Activated T-helper 9 cell treated with anti-CD3 and anti-CD28 coated beads, Interleukin-2, amount 50 U/mL, for 16 hours (primary cell): ENCODE data around the gene TRAPPC10.
A peak's percentile ranks its signal among the peaks of the same experiment; 100 is the strongest.

ENCODE experiments used
- DNase-seq: peaks from one replicate; pipeline ENCODE4 v3.0.0-alpha.2; 2020; ENCODE audit warnings: low read depth

Gene TRAPPC10

GRCh38 chr21:44067011-44067839 is 55.1 kb downstream of the TRAPPC10 start:
- DNase-seq = no peak

- DNase-seq = no peak
These were observed 58.3 kb downstream of the TRAPPC10 start for GRCh38 chr21:44070391-44070790.

- no peak for DNase-seq
These were observed 59.4 kb downstream of the TRAPPC10 start for GRCh38 chr21:44071359-44072104.

DNA sequence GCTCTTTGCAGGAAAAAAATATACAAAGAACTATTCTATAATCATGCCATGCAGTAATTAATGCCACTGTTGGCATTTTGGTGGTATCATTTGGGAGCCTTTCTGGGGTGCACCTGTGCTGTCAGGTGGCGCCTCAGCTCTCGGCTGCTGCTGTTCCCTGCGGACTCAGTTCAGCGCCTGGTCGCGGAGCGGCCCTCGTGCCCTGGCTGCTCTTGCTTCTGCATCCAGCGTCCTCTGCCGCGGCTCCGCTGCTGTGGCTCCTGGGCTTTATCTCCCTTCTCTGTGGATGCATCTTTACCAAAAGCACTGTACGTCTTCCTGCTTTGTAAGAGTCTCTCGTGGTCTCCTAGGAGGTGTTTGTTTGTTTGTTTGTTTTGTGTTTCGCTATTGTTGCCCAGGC is 60.0 kb downstream of the TRAPPC10 start:
- DNase-seq = no peak

GRCh38 chr21:44074315-44074958 is 62.3 kb downstream of the TRAPPC10 start:
- DNase-seq = no peak

- DNase-seq = no peak
These were observed 64.2 kb downstream of the TRAPPC10 start for GRCh38 chr21:44076316-44076715.

GRCh38 chr21:44078411-44078981 is 66.4 kb downstream of the TRAPPC10 start:
- no peak for DNase-seq

DNA sequence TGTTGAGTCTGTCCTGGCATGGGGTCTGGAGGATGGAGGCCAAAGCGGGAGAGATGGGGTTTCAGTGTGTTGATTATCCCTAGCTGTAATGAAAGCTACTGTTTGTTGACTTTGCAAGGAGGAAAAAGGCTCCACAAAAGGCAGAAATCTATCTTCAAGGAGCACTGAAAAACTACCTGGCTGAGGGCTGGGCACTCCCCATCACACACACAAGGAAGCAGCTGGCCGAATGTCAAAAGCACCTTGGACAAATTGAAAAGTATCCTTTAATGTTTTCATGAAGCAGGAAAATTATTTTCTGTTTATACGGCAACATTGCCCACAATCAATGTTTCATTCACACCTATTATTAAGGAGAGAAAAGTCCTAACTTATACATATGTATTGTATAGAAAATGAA is 67.3 kb downstream of the TRAPPC10 start:
- no peak for DNase-seq

GRCh38 chr21:44079846-44080245 is 67.7 kb downstream of the TRAPPC10 start:
- DNase-seq = no peak

DNA sequence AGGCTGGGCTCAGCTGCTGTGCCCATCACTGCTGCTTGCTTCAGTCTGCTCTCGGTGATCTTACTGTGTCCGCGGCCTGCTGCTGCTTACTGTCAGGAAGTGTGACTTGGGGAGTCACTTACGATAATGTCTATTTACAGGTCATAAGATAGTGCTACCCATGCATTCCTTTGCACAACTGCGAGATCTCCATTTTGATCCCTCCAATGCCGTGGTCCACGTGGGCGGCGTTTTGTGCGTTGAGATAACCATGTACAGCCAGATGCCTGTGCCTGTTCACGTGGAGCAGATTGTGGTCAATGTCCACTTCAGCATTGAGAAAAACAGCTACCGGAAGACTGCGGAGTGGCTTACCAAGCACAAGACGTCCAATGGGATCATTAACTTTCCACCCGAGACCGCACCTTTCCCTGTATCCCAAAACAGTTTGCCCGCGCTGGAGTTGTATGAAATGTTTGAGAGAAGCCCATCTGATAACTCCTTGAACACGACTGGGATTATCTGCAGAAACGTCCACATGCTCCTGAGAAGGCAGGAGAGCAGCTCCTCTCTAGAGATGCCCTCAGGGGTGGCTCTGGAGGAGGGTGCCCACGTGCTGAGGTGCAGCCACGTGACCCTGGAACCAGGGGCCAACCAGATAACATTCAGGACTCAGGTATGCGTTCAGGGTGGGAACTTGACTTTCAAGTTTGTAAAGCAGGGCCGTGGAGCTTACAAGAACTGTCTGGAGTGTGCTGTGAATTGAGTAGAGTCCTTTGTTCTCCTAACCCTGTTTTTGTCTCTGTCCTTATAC is 70.7 kb downstream of the TRAPPC10 start:
- no peak for DNase-seq

GRCh38 chr21:44083631-44084291 is 71.7 kb downstream of the TRAPPC10 start:
- DNase-seq = peak; percentile 21

DNA sequence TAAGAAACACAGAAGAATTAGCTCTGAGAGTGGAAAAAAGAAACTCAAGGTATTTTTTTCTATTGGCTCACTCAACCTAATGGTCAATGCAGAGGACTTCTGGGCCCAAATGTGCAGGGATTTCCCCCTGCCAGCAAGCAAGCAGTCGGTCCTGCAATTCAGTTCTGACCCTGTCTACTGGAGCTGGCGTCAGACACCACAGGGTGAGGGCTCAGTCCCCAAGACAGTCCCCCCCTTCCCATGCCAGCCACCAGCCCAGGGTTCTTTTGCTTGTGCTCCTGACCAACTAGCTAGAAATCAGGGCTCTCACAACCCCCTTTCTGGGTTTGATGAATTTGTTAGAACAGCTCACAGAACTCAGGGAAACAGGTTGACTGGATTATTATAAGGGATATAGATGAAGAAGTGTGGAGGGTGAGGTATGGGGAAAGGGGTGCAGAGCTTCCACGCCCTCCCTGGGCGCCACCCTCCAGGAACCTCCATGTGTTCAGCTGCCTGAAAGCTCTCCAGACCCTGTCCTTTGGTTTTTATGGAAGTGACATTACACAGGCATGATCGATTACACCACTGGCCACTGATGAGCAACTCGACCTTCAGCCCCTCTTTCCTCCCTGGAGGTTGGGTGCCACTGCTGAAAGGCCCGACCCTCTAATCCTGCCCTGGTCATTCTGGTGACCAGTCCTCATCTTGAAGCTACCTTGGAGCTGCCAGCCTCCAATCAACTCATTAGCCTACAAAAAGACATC is 72.6 kb downstream of the TRAPPC10 start:
- DNase-seq = no peak

GRCh38 chr21:44085491-44086321 is 73.6 kb downstream of the TRAPPC10 start:
- no peak for DNase-seq

DNA sequence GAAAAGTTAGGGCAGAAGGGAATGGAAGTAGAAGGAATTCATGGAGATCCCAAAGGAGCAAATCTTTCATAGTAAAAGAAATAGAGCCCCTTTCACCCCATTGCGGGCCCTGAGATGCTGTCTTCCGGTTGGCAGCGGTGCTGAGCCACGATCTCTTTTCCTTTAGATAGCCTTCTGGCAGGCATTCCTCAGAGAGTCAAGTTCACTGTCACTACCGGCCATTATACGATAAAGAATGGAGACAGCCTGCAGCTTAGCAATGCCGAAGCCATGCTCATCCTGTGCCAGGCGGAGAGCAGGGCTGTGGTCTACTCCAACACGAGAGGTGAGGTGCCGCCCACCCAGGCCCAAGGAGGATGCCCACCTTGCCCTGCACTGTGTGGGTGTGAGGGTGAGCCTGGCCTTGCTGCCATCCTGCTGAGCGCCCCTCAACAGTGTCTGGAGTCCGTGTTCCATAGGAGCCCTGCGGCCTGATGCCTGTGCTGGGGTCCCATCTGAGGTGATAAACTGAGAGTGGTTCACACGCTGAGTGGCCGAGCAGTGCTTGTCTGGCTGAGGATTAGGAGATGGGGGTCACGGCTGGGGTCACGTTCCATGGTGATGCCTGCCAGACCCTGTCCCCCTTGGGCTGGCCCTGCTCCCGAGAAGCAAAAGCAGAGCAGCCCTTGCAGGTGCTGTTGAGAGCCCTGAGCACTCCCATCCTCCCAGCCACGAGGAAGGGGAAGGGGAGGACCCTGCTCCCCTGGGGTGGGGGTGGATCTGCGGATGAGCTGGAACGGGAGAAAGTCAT is 74.7 kb downstream of the TRAPPC10 start:
- DNase-seq = no peak

GRCh38 chr21:44087426-44088400 is 75.6 kb downstream of the TRAPPC10 start:
- no peak for DNase-seq

- DNase-seq = no peak
These were observed 76.3 kb downstream of the TRAPPC10 start for GRCh38 chr21:44088401-44088780.
